HFFc6 (cell line): ENCODE measurements around the gene SEC14L1. TPM values are rescaled to one million over a fixed set of nuclear protein-coding genes. Genes with fewer than 3 reads are reported as not detected.
A peak's percentile ranks its signal among the peaks of the same experiment; 100 is the strongest.

Source experiments
- DNase-seq: peaks from one replicate; pipeline ENCODE4 v3.0.0-alpha.2; 2018
- H3K27ac Mint-ChIP-seq: 2 replicates; pipeline ENCODE4 v1.8.0; 2020; ENCODE audit warnings: mild to moderate bottlenecking, mixed read lengths
- H3K27me3 Mint-ChIP-seq: 2 replicates; pipeline ENCODE4 v1.8.0; 2021; ENCODE audit warnings: mild to moderate bottlenecking, moderate library complexity, mixed read lengths; ENCODE audit not compliant: insufficient read depth
- H3K36me3 Mint-ChIP-seq: 2 replicates; pipeline ENCODE4 v1.8.0; 2021; ENCODE audit warnings: low read depth, mixed read lengths
- H3K4me1 Mint-ChIP-seq: 2 replicates; pipeline ENCODE4 v1.8.0; 2020; ENCODE audit warnings: low read depth, mixed read lengths
- H3K4me3 Mint-ChIP-seq: 2 replicates; pipeline ENCODE4 v1.8.0; 2020; ENCODE audit warnings: mild to moderate bottlenecking, moderate library complexity, mixed read lengths
- H3K9me3 Mint-ChIP-seq: 2 replicates; pipeline ENCODE4 v1.8.0; 2020; ENCODE audit warnings: mild to moderate bottlenecking, mixed read lengths
- total RNA-seq, 6 experiments: library from RNA; stranded (reverse); fragmentation: NEBNext Ultra II Directional; extraction: Animal tissue kit (Norgen Biotek cat#: 25700); gene quantifications; 2 replicates in 1 of 6; 3 replicates in 5 of 6; pipeline ENCODE4 v1.2.3, GENCODE V29; 2021
- TF ChIP-seq, protein P1 (sequence below): fragments of 200-600 bp; sonication (generic); IDR thresholded peaks from 2 replicates; pipeline ENCODE4 v1.5.0; 2021; ENCODE audit warnings: antibody characterized with exemption, mild to moderate bottlenecking

SEC14L1 gene
- total RNA-seq, 6 experiments from 2014 or later: 63.0 to 91.4 (median 75.0) TPM

DNA sequence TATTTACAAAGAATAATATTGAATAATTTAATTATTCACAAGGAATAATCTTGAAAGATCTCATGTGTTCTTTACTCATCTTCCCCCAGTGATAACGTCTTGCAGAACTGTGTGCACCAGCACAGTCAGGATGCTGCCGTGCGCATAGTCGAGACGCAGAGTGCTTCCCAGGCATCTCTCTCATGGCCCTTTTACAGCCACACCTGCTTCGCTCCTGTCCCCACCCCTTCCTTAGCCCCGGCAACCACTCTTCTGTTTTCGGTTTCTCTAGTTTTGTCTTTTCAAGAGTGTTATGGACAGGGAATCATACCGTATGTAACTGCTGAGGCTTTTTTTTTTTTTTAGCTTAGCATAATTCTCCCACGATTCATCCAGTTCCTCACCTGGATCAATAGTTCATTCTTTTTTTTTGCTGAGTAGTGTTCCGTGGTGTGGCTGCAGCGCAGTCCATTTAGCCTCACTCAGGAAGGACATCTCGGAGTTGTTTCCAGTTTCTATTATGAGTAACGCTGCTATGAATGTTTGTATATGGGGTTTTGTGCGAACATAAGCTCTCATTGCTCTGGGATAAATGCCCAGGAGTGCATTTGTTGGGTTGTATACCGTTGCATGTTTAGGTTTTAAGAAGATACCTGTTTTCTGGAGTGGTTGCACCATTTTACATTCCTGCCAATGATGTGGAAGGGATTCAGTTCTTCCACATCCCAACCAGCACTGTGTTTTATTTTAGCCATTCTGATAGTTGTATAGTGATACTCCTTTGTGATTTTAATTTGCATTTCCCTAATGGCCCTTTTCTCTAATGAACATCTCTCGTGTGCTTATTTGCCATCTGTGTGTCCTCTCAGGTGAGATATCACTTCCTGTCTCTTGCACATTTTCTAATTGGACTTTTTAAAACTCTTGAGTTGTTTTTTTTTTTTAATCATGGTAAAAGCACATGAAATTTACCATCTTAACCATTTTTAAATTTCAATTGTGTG, 47.6 kb downstream of the SEC14L1 start:
- TF ChIP-seq, protein P1, sequence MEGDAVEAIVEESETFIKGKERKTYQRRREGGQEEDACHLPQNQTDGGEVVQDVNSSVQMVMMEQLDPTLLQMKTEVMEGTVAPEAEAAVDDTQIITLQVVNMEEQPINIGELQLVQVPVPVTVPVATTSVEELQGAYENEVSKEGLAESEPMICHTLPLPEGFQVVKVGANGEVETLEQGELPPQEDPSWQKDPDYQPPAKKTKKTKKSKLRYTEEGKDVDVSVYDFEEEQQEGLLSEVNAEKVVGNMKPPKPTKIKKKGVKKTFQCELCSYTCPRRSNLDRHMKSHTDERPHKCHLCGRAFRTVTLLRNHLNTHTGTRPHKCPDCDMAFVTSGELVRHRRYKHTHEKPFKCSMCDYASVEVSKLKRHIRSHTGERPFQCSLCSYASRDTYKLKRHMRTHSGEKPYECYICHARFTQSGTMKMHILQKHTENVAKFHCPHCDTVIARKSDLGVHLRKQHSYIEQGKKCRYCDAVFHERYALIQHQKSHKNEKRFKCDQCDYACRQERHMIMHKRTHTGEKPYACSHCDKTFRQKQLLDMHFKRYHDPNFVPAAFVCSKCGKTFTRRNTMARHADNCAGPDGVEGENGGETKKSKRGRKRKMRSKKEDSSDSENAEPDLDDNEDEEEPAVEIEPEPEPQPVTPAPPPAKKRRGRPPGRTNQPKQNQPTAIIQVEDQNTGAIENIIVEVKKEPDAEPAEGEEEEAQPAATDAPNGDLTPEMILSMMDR: no peak
- Mint-ChIP-seq H3K36me3 (peaks cover 26% of the 10 kb centered on the region), H3K27me3 (peaks cover 3% of the 10 kb centered on the region; the same call in 1 of the 2 replicates), H3K9me3 (no peaks in the 10 kb centered on the region), H3K27ac (no peak overlapping the region), H3K4me3 (no peak overlapping the region), H3K4me1 (peaks cover 6% of the 10 kb centered on the region; the same call in 1 of the 2 replicates)
- DNase-seq: no peak

DNA sequence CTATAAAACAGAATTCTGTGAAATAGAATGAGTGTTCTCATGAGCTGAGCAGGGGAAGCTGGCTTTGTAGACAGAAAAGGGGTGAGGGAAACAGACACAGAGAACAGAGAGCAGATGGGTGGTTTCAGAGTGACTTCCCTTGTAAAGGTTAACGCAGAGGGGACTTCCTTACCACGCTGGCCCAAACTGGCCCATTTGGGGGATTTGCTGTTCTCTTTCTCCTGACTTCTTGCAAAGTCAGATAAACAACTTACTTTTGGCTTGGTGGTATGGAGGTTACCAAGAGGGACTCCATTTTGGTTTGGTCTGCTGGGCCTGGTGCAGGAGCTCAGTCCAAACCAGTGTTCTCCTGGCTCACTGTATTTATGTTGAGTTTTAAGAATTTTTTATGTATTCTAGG, 48.4 kb downstream of the SEC14L1 start:
- Mint-ChIP-seq H3K27me3 (peaks cover 3% of the 10 kb centered on the region; the same call in 1 of the 2 replicates), H3K9me3 (no peaks in the 10 kb centered on the region), H3K36me3 (peaks cover 29% of the 10 kb centered on the region), H3K4me3 (no peak overlapping the region), H3K27ac (no peak overlapping the region), H3K4me1 (peaks cover 6% of the 10 kb centered on the region; the same call in 1 of the 2 replicates)
- no peak for DNase-seq
- TF ChIP-seq, protein P1: no peak

GRCh38 chr17:77190576-77190975, 49.8 kb downstream of the SEC14L1 start:
- peak overlapping the region; percentile 22; the same call in 1 of the 2 replicates for H3K27ac Mint-ChIP-seq
- TF ChIP-seq, protein P1: no peak
- H3K36me3 Mint-ChIP-seq: peaks cover 29% of the 10 kb centered on the region
- H3K27me3 Mint-ChIP-seq: peaks cover 3% of the 10 kb centered on the region
- DNase-seq: no peak
- no peak overlapping the region for H3K4me3 Mint-ChIP-seq
- peaks cover 6% of the 10 kb centered on the region; the same call in 1 of the 2 replicates for H3K4me1 Mint-ChIP-seq
- H3K9me3 Mint-ChIP-seq: no peaks in the 10 kb centered on the region

DNA sequence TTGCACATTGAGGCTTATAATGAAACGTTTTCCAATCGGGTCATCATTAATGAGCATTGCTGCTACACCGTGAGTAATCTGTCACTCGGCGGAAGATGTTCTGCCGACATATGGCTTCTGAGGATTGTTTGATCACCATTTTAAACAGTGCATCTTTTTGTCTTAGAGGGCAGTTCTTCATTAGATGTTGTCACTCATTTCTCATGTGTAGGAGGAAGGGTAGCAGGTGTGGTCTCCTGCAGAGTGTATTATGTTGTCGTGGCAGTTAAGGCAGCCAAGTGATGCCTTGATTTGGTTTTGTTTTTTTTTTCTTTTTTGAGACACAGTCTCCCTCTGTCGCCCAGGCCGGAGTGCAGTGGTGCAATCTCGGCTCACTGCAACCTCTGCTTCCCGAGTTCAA, 50.5 kb downstream of the SEC14L1 start:
- peaks cover 6% of the 10 kb centered on the region; the same call in 1 of the 2 replicates for H3K4me1 Mint-ChIP-seq
- TF ChIP-seq, protein P1: no peak
- peaks cover 36% of the 10 kb centered on the region for H3K36me3 Mint-ChIP-seq
- H3K4me3 Mint-ChIP-seq: no peak overlapping the region
- no peak for DNase-seq
- no peak overlapping the region for H3K27ac Mint-ChIP-seq
- H3K27me3 Mint-ChIP-seq: peaks cover 3% of the 10 kb centered on the region
- H3K9me3 Mint-ChIP-seq: no peaks in the 10 kb centered on the region

GRCh38 chr17:77193653-77194052, 52.9 kb downstream of the SEC14L1 start:
- Mint-ChIP-seq H3K4me1 (no peaks in the 10 kb centered on the region), H3K4me3 (no peak overlapping the region), H3K36me3 (peaks cover 52% of the 10 kb centered on the region), H3K27ac (no peak overlapping the region), H3K27me3 (peaks cover 3% of the 10 kb centered on the region), H3K9me3 (no peaks in the 10 kb centered on the region)
- TF ChIP-seq, protein P1: no peak
- DNase-seq: no peak
